ENCODE measurements around the gene ZNF678. TPM values are rescaled to one million over a fixed set of nuclear protein-coding genes. Genes with fewer than 3 reads are reported as not detected.

Gene ZNF678
- total and polyA plus RNA-seq, 2 donors (not counting 1 experiment from before 2014, with no cell fraction given), result 5.5 to 16.0 TPM

DNA sequence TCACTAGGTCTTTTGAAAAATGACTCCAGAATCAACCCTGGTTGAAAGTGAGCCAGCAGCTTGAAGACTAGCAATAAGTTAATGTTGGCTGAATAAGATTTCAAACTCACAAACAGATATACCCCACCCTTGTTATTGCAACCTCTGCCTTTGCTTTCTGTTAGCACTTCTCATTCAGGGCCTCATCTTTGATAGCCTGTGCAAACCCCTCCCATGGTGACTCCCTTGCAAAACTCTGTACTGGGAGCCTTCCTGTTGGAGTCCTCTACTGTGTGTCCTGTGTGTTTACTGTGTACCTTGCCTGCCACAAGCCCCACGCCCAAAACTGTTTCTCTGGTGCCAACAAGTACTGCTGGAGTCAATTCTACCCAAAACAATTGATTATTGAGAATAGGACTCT lies 50.2 kb downstream of the ZNF678 start:
- peaks cover 3% of the 10 kb centered on the region for H3K4me1 Mint-ChIP-seq
- no peak overlapping the region for H3K4me2 ChIP-seq (replicated peaks; ENCODE audit: low read depth, low read length, poor library complexity, severe bottlenecking)
- no peaks in the 10 kb centered on the region for H3K27me3 Mint-ChIP-seq
- no peaks in the 10 kb centered on the region for H3K4me1 ChIP-seq (ENCODE audit: control insufficient read depth in 2 of 2, insufficient read depth in 2 of 2, low read length in 2 of 2)
- no peak overlapping the region for H2AFZ ChIP-seq (ENCODE audit: insufficient read depth, low read depth, low read length, poor library complexity, severe bottlenecking)
- no peak for DNase-seq
- intact Hi-C loops (cut with micrococcal nuclease), result no loop called here
- ChIA-PET POLR2A (no interaction called here), CTCF (no interaction called here)
- H3K27ac ChIP-seq (ENCODE audit: low read length in 2 of 2), result no peak overlapping the region
- no peak overlapping the region for H3K4me3 Mint-ChIP-seq
- no peaks in the 10 kb centered on the region for H4K20me1 ChIP-seq (ENCODE audit: control insufficient read depth, insufficient read depth, low read length, poor library complexity, severe bottlenecking)
- peaks cover 15% of the 10 kb centered on the region for H3K9me3 Mint-ChIP-seq (ENCODE audit: insufficient read depth)
- peaks cover 8 to 15% of the 10 kb centered on the region in 2 experiments for H3K36me3 ChIP-seq (replicated peaks in 1 of 2; ENCODE audit: control extremely low read depth in 1 of 2, control insufficient read depth in 1 of 2, extremely low read depth in 1 of 2, insufficient read depth in 2 of 2, low read length in 1 of 2)
- WGBS (ENCODE audit: insufficient coverage), result no CpG with 5 or more reads among the region's 1 CpG
- H3K9me3 ChIP-seq (ENCODE audit: control extremely low read depth in 1 of 3, control insufficient read depth in 2 of 3, insufficient read depth in 1 of 3, low read length in 2 of 3), result peaks cover 4 to 26% (median 23%) of the 10 kb centered on the region in 3 donors
- peaks cover 41% of the 10 kb centered on the region for H3K79me2 ChIP-seq (ENCODE audit: control insufficient read depth, insufficient read depth, low read length)
- H3K4me3 ChIP-seq (ENCODE audit: control extremely low read depth in 1 of 5, extremely low read depth in 1 of 5, insufficient read depth in 1 of 5, low read depth in 2 of 5, low read length in 4 of 5), result no peak overlapping the region
- H3K9ac ChIP-seq (ENCODE audit: low read length), result no peak overlapping the region
- TF ChIP-seq EZH2 (IDR thresholded peaks at IDR 0.05; ENCODE audit: borderline replicate concordance, insufficient read depth, low read depth, low read length, poor library complexity, severe bottlenecking), result no peak
- TF ChIP-seq, protein P1, sequence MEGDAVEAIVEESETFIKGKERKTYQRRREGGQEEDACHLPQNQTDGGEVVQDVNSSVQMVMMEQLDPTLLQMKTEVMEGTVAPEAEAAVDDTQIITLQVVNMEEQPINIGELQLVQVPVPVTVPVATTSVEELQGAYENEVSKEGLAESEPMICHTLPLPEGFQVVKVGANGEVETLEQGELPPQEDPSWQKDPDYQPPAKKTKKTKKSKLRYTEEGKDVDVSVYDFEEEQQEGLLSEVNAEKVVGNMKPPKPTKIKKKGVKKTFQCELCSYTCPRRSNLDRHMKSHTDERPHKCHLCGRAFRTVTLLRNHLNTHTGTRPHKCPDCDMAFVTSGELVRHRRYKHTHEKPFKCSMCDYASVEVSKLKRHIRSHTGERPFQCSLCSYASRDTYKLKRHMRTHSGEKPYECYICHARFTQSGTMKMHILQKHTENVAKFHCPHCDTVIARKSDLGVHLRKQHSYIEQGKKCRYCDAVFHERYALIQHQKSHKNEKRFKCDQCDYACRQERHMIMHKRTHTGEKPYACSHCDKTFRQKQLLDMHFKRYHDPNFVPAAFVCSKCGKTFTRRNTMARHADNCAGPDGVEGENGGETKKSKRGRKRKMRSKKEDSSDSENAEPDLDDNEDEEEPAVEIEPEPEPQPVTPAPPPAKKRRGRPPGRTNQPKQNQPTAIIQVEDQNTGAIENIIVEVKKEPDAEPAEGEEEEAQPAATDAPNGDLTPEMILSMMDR (IDR thresholded peaks at IDR 0.05), result no peak
- H3K27ac Mint-ChIP-seq, result no peak overlapping the region
- ATAC-seq (ENCODE audit: low read depth), result no peak
- H3K27me3 ChIP-seq (replicated peaks in 1 of 4; ENCODE audit: control extremely low read depth in 1 of 4, control insufficient read depth in 3 of 4, insufficient read depth in 4 of 4, low read length in 3 of 4), result no peaks in the 10 kb centered on the region

DNA sequence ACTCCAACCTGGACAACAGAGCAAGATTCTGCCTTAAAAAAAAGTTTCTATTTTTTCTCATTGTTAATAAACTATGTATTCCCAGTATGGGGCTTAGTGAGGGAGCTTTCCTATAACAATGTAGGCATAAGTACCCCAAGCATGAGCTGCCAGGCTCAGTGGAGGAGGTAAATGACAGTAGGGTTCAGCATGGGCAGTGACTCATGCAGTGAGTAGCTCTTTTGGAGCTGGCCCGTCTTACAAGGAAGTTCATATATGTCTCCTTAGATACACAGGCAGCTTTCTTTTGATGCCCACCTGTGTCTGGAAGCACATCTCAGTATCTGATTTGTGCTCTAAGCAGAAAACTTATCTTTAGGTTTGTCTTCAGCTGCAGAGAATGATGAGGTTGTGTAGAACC lies 57.9 kb downstream of the ZNF678 start:
- 100% methylated on average over 1 of the region's 1 CpG for WGBS (ENCODE audit: insufficient coverage)
- no peak for ATAC-seq (ENCODE audit: low read depth)
- H3K4me2 ChIP-seq (replicated peaks; ENCODE audit: low read depth, low read length, poor library complexity, severe bottlenecking), result no peak overlapping the region
- no peak overlapping the region for H2AFZ ChIP-seq (ENCODE audit: insufficient read depth, low read depth, low read length, poor library complexity, severe bottlenecking)
- intact Hi-C loops (cut with micrococcal nuclease), result no loop called here
- H3K27me3 ChIP-seq (replicated peaks in 1 of 4; ENCODE audit: control extremely low read depth in 1 of 4, control insufficient read depth in 3 of 4, insufficient read depth in 4 of 4, low read length in 3 of 4), result no peaks in the 10 kb centered on the region
- Mint-ChIP-seq H3K27ac (no peak overlapping the region), H3K4me1 (no peaks in the 10 kb centered on the region), H3K4me3 (no peak overlapping the region), H3K27me3 (no peaks in the 10 kb centered on the region), H3K9me3 (ENCODE audit: insufficient read depth) (peaks cover 18% of the 10 kb centered on the region)
- peaks cover 0 to 5% of the 10 kb centered on the region in 2 experiments for H3K36me3 ChIP-seq (replicated peaks in 1 of 2; ENCODE audit: control extremely low read depth in 1 of 2, control insufficient read depth in 1 of 2, extremely low read depth in 1 of 2, insufficient read depth in 2 of 2, low read length in 1 of 2)
- DNase-seq, result no peak
- ChIA-PET CTCF (no interaction called here), POLR2A (no interaction called here)
- H4K20me1 ChIP-seq (ENCODE audit: control insufficient read depth, insufficient read depth, low read length, poor library complexity, severe bottlenecking), result no peaks in the 10 kb centered on the region
- no peaks in the 10 kb centered on the region for H3K4me1 ChIP-seq (ENCODE audit: control insufficient read depth in 2 of 2, insufficient read depth in 2 of 2, low read length in 2 of 2)
- H3K79me2 ChIP-seq (ENCODE audit: control insufficient read depth, insufficient read depth, low read length), result peaks cover 49% of the 10 kb centered on the region
- H3K9me3 ChIP-seq (ENCODE audit: control extremely low read depth in 1 of 3, control insufficient read depth in 2 of 3, insufficient read depth in 1 of 3, low read length in 2 of 3), result peaks cover 9 to 52% (median 50%) of the 10 kb centered on the region in 3 donors
- no peak overlapping the region for H3K27ac ChIP-seq (ENCODE audit: low read length in 2 of 2)
- no peak overlapping the region for H3K9ac ChIP-seq (ENCODE audit: low read length)
- TF ChIP-seq EZH2 (IDR thresholded peaks at IDR 0.05; ENCODE audit: borderline replicate concordance, insufficient read depth, low read depth, low read length, poor library complexity, severe bottlenecking), result no peak
- TF ChIP-seq, protein P1 (IDR thresholded peaks at IDR 0.05), result no peak
- no peak overlapping the region for H3K4me3 ChIP-seq (ENCODE audit: control extremely low read depth in 1 of 5, extremely low read depth in 1 of 5, insufficient read depth in 1 of 5, low read depth in 2 of 5, low read length in 4 of 5)

Data from B cell (primary cell).